ENCODE results near the gene SMAD6. TPM values are rescaled to one million over a fixed set of nuclear protein-coding genes. Genes with fewer than 3 reads are reported as not detected.

Gene SMAD6
- total and polyA plus RNA-seq, 12 donors: 1.9 to 31.9 (median 7.4) TPM

- intact Hi-C loops (cut with DNase I): loop anchor here (2.0 to 5.0 kb wide), 2 partner anchors 77 to 155 kb away; no protein-coding TSS in a partner anchor
- 71 to 82% (median 82%) methylated on average over 18 of the region's 18 CpGs for WGBS, 4 donors
- TF ChIP-seq CTCF (IDR thresholded peaks at IDR 0.05) (no peak), POLR2A (IDR thresholded peaks at IDR 0.05) (no peak)
- Histone ChIP-seq H3K4me1 (replicated peaks in 1 of 2) (peaks cover 0 to 6% of the 10 kb centered on the region in 2 donors), H3K4me3 (no peak overlapping the region), H3K36me3 (replicated peaks in 1 of 2) (no peaks in the 10 kb centered on the region), H3K27me3 (no peaks in the 10 kb centered on the region), H3K9me3 (replicated peaks in 1 of 3) (no peaks in the 10 kb centered on the region), H3K27ac (no peak overlapping the region)
- peak in 1 of 7 donors; percentile 17 for DNase-seq
These were observed 73.4 kb downstream of the SMAD6 start for GRCh38 chr15:66775127-66776105.

DNA sequence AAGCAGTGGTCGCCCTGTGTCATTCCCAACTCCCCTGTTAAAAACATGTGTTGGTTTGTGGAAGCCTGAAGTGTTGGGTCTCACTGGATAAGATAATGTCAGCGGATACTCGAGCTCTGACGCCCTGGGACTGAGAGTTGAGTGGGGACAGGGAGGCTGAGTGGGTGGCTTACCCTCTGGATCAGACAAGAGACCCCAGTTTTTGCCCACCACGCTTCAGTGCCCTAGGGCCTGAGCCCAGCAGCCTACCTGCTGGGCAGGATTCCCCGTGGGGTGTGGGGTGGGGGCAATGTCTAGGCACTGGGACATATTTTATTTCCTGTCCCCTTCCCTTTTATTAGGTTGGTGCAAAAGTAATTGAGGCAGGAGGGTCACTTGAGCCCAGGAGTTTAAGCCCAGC is 75.0 kb downstream of the SMAD6 start:
- intact Hi-C loops (cut with DNase I): loop anchor here (5.0 kb wide), 1 partner anchor 75 kb away; no protein-coding TSS in a partner anchor
- Histone ChIP-seq H3K27ac (no peak overlapping the region), H3K4me1 (replicated peaks in 1 of 2) (peaks cover 0 to 6% of the 10 kb centered on the region in 2 donors), H3K9me3 (replicated peaks in 1 of 3) (no peaks in the 10 kb centered on the region), H3K27me3 (no peaks in the 10 kb centered on the region), H3K4me3 (no peak overlapping the region), H3K36me3 (replicated peaks in 1 of 2) (no peaks in the 10 kb centered on the region)
- WGBS, 4 donors: 60 to 95% (median 85%) methylated on average over 1 to 6 of the region's 6 CpGs
- DNase-seq: peak in 1 of 7 donors; percentile 2
- TF ChIP-seq CTCF (IDR thresholded peaks at IDR 0.05) (no peak), POLR2A (IDR thresholded peaks at IDR 0.05) (no peak)

- 90 to 95% (median 95%) methylated on average over 2 to 5 of the region's 5 CpGs for WGBS, 4 donors
- TF ChIP-seq CTCF (IDR thresholded peaks at IDR 0.05): no peak
- TF ChIP-seq POLR2A (IDR thresholded peaks at IDR 0.05): no peak
- H3K27ac ChIP-seq: no peak overlapping the region
- no peaks in the 10 kb centered on the region for H3K9me3 ChIP-seq (replicated peaks in 1 of 3)
- H3K36me3 ChIP-seq (replicated peaks in 1 of 2): no peaks in the 10 kb centered on the region
- H3K4me1 ChIP-seq (replicated peaks in 1 of 2): peaks cover 0 to 6% of the 10 kb centered on the region in 2 donors
- H3K4me3 ChIP-seq: no peak overlapping the region
- no peaks in the 10 kb centered on the region for H3K27me3 ChIP-seq
- intact Hi-C loops (cut with DNase I): loop anchor here (5.0 kb wide), 1 partner anchor 75 kb away; no protein-coding TSS in a partner anchor
- DNase-seq: peak in 1 of 7 donors; percentile 9
These were observed 75.7 kb downstream of the SMAD6 start for GRCh38 chr15:66777596-66778313.

GRCh38 chr15:66778314-66778665 is 76.3 kb downstream of the SMAD6 start:
- Histone ChIP-seq H3K27ac (no peak overlapping the region), H3K4me3 (no peak overlapping the region), H3K4me1 (replicated peaks in 1 of 2) (peaks cover 0 to 5% of the 10 kb centered on the region in 2 donors), H3K36me3 (replicated peaks in 1 of 2) (no peaks in the 10 kb centered on the region), H3K9me3 (replicated peaks in 1 of 3) (no peaks in the 10 kb centered on the region), H3K27me3 (no peaks in the 10 kb centered on the region)
- TF ChIP-seq CTCF (IDR thresholded peaks at IDR 0.05): no peak
- no peak for TF ChIP-seq POLR2A (IDR thresholded peaks at IDR 0.05)
- intact Hi-C loops (cut with DNase I): loop anchor here (5.0 kb wide), 1 partner anchor 74 kb away; no protein-coding TSS in a partner anchor
- no peak for DNase-seq
- WGBS, 4 donors: 64 to 94% (median 89%) methylated on average over 1 of the region's 1 CpG
